Measurements from ENCODE around the gene TMED1. TPM values are rescaled to one million over a fixed set of nuclear protein-coding genes. Genes with fewer than 3 reads are reported as not detected.
A peak's percentile ranks its signal among the peaks of the same experiment; 100 is the strongest.

TMED1 gene
- total RNA-seq, 2 donors from 2014 or later = 9.7 to 15.0 TPM

- Mint-ChIP-seq H3K36me3 (peaks cover 0 to 22% of the 10 kb centered on the region in 2 donors), H3K27ac (peak overlapping the region in 1 of 2 donors; percentile 38), H3K9me3 (no peaks in the 10 kb centered on the region)
- DNase-seq (ENCODE audit: low spot score in 2 of 2) = no peak
- no peak for ATAC-seq
Measured at GRCh38 chr19:10805758-10806247, 30.2 kb downstream of the TMED1 start.

DNA sequence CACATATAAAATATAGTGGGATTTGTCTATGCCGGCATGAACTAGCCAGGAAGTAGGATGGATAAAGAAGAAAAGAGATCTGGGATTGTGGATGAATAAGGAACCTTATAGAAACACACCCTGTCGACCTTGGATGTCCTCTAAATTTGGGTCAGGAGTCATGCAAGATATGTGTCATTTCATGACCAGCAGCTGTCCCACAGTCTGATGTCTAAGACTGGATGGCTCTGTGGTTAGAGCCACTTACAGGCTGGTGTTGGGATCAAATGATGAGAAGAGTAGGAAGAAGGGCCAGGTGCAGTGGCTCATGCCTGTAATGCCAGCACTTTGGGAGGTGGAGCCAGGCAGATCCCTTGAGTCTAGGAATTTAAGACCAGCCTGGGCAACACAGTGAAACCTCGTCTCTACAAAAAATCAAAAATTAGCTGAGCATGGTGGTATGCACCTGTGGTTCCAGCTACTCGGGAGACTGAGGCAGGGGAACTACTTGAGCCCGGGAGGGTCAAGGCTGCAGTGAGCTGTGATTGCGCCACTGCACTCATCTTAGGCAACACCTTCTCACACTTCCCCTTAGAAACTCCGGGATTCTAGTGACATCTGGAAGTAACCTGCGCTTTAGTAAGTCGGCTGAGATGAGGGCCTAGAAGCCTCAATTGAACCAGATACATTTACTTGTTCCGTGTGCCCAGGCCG, 30.8 kb downstream of the TMED1 start:
- no peaks in the 10 kb centered on the region for H3K9me3 Mint-ChIP-seq
- peak overlapping the region; percentile 38 to 75 for H3K27ac Mint-ChIP-seq
- peaks cover 0 to 22% of the 10 kb centered on the region in 2 donors for H3K36me3 Mint-ChIP-seq
- DNase-seq (ENCODE audit: low spot score in 2 of 2) (no peak), ATAC-seq (peak in 1 of 2 donors; percentile 28)

DNA sequence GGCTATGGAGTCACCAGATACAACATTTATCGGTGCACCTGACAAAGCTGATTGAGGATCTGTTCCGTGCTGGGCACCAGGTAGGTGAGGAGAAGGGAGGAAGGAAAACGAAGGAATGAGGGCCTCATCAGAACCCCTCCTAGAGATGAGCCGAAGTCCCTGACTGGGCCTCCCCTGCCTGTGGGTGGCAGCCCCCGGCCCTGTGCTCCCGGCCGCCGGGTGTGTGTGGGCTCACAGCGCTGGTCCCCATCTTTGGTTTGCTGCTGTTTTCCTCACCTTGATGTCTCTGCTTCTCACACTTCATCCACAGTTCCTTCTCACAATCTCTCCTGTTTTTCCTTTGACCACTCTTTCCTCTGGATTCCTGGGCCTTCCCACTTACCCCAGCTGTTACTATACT, 32.8 kb downstream of the TMED1 start:
- Mint-ChIP-seq H3K9me3 (no peaks in the 10 kb centered on the region), H3K27ac (peak overlapping the region; percentile 38 to 94)
- no peak for ATAC-seq

DNA sequence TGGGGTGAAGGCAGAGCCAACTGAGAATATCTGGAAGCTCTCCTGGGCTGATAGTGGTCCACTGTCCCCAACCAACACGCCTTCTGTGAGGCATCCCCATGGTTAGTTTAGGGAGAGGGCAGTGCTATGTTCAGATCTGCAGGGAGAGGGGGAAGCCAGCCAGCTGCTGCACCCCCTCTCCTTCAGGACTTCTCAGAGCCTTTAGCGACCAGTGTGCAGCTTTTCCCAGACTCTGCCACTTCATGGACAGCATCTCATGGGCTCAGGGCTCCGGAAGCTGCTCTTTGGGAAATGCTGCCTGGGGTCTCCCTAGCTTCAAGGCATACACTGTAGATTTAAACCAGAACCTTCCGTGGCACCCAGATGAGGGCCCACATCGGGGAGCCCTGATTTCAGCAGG, 33.5 kb downstream of the TMED1 start:
- no peaks in the 10 kb centered on the region for H3K9me3 Mint-ChIP-seq
- ATAC-seq (no peak), DNase-seq (ENCODE audit: low spot score in 2 of 2) (no peak)
- H3K36me3 Mint-ChIP-seq = peaks cover 0 to 14% of the 10 kb centered on the region in 2 donors
- H3K27ac Mint-ChIP-seq = peak overlapping the region; percentile 25 to 81

More for the DNA sequence above, 32.8 kb downstream of the TMED1 start:
- peaks cover 0 to 14% of the 10 kb centered on the region in 2 donors for H3K36me3 Mint-ChIP-seq
- no peak for DNase-seq (ENCODE audit: low spot score in 2 of 2)

DNA sequence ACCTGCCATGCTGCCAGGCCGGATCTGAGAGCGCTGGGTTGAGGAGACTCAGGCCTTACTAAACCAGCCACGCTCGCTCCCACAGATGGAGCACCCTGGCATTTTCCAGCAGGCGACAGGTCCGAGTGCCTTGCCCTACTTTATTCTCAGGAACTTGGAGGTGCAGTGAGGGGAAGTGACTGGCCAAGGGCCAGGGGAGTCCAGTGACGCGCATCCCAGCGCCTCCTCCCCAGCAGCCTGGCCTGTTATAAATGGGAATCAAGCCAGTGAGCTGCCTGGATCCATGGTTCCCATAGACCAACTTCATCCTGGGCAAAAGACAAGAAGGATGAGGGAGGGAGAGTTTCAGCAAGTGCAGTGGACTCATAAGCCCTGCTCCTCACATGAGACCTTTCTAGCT, 35.5 kb downstream of the TMED1 start:
- peak overlapping the region; percentile 93 to 94 for H3K27ac Mint-ChIP-seq
- no peaks in the 10 kb centered on the region for H3K9me3 Mint-ChIP-seq
- H3K36me3 Mint-ChIP-seq = peaks cover 0 to 14% of the 10 kb centered on the region in 2 donors
- DNase-seq (ENCODE audit: low spot score in 2 of 2) (no peak), ATAC-seq (no peak)

GRCh38 chr19:10797541-10798256, 38.3 kb downstream of the TMED1 start:
- DNase-seq (ENCODE audit: low spot score in 2 of 2) (peak; percentile 82 to 92), ATAC-seq (peak; percentile 90)
- H3K27ac Mint-ChIP-seq = peak overlapping the region; percentile 94 to 98
- H3K9me3 Mint-ChIP-seq = no peaks in the 10 kb centered on the region
- no peaks in the 10 kb centered on the region for H3K36me3 Mint-ChIP-seq

- H3K9me3 Mint-ChIP-seq = no peaks in the 10 kb centered on the region
- peak in 1 of 2 donors; percentile 17 for DNase-seq (ENCODE audit: low spot score in 2 of 2)
- no peaks in the 10 kb centered on the region for H3K36me3 Mint-ChIP-seq
- peak; percentile 42 to 54 for ATAC-seq
- peak overlapping the region; percentile 94 to 98 for H3K27ac Mint-ChIP-seq
Measured at GRCh38 chr19:10797078-10797477, 38.9 kb downstream of the TMED1 start.

DNA sequence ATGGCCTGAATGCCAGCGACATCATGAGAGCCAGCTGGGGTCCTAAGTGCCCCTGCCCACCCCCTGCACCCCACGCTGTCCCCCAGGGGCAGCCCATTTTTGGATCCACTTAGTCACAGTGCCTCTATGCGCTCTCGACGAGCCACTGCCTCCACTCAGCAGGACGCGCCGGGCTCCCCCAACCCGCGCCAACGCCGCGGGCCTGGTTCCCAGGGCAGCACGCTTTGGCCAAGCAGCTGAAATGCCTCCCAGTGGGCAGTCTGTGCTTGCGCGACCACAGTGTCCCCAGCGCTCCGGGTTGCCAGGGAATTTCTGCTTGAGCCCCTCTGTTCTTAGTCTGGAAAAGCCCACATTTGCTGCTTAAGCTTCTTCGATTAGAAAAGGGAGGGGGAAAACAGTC, 39.4 kb downstream of the TMED1 start:
- peak overlapping the region; percentile 94 to 98 for H3K27ac Mint-ChIP-seq
- H3K36me3 Mint-ChIP-seq = no peaks in the 10 kb centered on the region
- ATAC-seq = no peak
- DNase-seq (ENCODE audit: low spot score in 2 of 2) = no peak
- no peaks in the 10 kb centered on the region for H3K9me3 Mint-ChIP-seq

- peaks cover 11 to 13% of the 10 kb centered on the region in 2 donors for H3K36me3 Mint-ChIP-seq
- no peak overlapping the region for H3K27ac Mint-ChIP-seq
- ATAC-seq (no peak), DNase-seq (ENCODE audit: low spot score in 2 of 2) (no peak)
- H3K9me3 Mint-ChIP-seq = no peaks in the 10 kb centered on the region
Measured at GRCh38 chr19:10789866-10790265, 46.1 kb downstream of the TMED1 start.

- Mint-ChIP-seq H3K9me3 (no peaks in the 10 kb centered on the region), H3K36me3 (peaks cover 13 to 21% of the 10 kb centered on the region in 2 donors), H3K27ac (peak overlapping the region; percentile 48 to 85)
- DNase-seq (ENCODE audit: low spot score in 2 of 2) (no peak), ATAC-seq (no peak)
Measured at GRCh38 chr19:10788146-10788545, 47.9 kb downstream of the TMED1 start.

- Mint-ChIP-seq H3K36me3 (peaks cover 19 to 28% of the 10 kb centered on the region in 2 donors), H3K9me3 (no peaks in the 10 kb centered on the region), H3K27ac (peak overlapping the region; percentile 12 to 81)
- DNase-seq (ENCODE audit: low spot score in 2 of 2) (no peak), ATAC-seq (no peak)
Measured at GRCh38 chr19:10784257-10784656, 51.8 kb downstream of the TMED1 start.

DNA sequence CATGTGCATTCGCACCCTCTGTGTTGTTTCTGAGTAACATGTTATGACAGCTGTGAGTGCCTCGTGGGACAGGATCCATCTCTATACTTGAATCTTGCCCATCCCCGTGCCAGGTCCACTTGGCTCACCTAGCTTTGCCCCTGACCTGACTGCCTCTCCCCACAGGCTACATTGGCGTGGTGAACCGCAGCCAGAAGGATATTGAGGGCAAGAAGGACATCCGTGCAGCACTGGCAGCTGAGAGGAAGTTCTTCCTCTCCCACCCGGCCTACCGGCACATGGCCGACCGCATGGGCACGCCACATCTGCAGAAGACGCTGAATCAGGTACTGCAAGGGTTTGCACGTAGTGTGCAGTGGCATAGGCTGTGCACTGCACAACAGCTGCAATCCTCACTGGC, 53.2 kb downstream of the TMED1 start:
- no peaks in the 10 kb centered on the region for H3K9me3 Mint-ChIP-seq
- no peak overlapping the region for H3K27ac Mint-ChIP-seq
- peaks cover 19 to 28% of the 10 kb centered on the region in 2 donors for H3K36me3 Mint-ChIP-seq
- ATAC-seq (no peak), DNase-seq (ENCODE audit: low spot score in 2 of 2) (no peak)

Other genes starting within 250 kb of the TMED1 start
- gene AP1M2, start 248.9 kb downstream of the TMED1 start, total RNA-seq = not detected
- gene SLC44A2, start 210.7 kb downstream of the TMED1 start, total RNA-seq = 10 to 100 TPM; 81.3 to 92.0 TPM
- gene ILF3, start 181.9 kb downstream of the TMED1 start, total RNA-seq = 100 to 1,000 TPM; 372 to 377 TPM
- gene QTRT1, start 134.8 kb downstream of the TMED1 start, total RNA-seq = 10 to 100 TPM; 47.4 to 48.4 TPM
- 100 to 1,000 TPM; 191 to 219 TPM for gene DNM2, start 118.1 kb downstream of the TMED1 start, total RNA-seq
- gene C19orf38, start 12.2 kb upstream of the TMED1 start, total RNA-seq = 1 to 10 TPM; 3.5 to 6.4 TPM
- gene CARM1, start 35.3 kb upstream of the TMED1 start, total RNA-seq = 10 to 100 TPM; 46.4 to 73.6 TPM
- gene YIPF2, start 92.4 kb upstream of the TMED1 start, total RNA-seq = 10 to 100 TPM; 27.1 to 45.7 TPM
- gene TIMM29, start 92.6 kb upstream of the TMED1 start, total RNA-seq = 10 to 100 TPM; 17.2 to 24.1 TPM
- 10 to 100 TPM; 86.8 to 99.4 TPM for gene SMARCA4, start 124.8 kb upstream of the TMED1 start, total RNA-seq

Data from activated naive CD4-positive, alpha-beta T cell treated with anti-CD3 and anti-CD28 coated beads, Interleukin-2, amount 50 U/mL, for 72 hours (primary cell).